GM18873 (cell line): ENCODE data around the gene TTYH3.
"Not testable (repeated sequence)": the region's sequence is repeated elsewhere in the genome, so short reads cannot be mapped to it uniquely, and the experiment has no call there.

ENCODE experiments used
- ATAC-seq: cut with Tn5 transposase; IDR thresholded peaks from one replicate; pipeline ENCODE4 v1.9.1; 2021; ENCODE audit warnings: mild to moderate bottlenecking, moderate library complexity, moderate number of reproducible peaks; ENCODE audit not compliant: unreplicated experiment, low FRiP score

TTYH3 gene

DNA sequence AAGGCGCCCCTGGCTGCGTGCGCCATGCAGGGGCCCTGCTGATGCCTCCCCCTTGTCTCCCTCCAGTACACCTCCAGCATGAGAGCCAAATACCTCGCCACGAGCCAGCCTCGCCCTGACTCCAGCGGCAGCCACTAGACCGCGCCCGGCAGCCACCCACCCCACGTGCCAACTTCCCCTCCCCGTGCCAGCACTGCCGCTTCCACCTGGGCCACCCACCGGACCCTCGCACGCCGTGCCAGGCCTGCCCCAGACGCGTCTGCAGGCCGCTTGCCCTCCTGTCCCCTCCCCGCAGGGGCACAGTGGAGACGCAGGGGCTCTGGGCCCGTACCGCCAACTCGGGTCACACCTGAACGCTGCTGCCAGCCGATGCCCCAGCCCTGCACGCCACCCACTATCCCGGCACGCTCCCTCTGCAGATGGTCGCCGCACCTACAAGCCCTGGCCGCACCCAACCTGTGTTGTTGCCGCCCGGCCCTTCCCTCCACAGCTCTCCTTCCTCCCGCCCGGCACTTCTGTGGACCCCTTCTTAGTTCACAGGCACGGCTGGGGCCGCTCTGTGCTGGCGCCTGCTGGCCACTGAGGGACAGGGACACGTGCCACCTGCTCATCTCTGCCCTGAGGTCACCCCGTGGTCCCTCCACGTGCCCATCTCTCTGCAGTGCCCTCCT lies 30.0 kb downstream of the TTYH3 start:
- ATAC-seq, result no peak

- no peak for ATAC-seq
These were observed 30.7 kb downstream of the TTYH3 start for GRCh38 chr7:2662273-2663120.

DNA sequence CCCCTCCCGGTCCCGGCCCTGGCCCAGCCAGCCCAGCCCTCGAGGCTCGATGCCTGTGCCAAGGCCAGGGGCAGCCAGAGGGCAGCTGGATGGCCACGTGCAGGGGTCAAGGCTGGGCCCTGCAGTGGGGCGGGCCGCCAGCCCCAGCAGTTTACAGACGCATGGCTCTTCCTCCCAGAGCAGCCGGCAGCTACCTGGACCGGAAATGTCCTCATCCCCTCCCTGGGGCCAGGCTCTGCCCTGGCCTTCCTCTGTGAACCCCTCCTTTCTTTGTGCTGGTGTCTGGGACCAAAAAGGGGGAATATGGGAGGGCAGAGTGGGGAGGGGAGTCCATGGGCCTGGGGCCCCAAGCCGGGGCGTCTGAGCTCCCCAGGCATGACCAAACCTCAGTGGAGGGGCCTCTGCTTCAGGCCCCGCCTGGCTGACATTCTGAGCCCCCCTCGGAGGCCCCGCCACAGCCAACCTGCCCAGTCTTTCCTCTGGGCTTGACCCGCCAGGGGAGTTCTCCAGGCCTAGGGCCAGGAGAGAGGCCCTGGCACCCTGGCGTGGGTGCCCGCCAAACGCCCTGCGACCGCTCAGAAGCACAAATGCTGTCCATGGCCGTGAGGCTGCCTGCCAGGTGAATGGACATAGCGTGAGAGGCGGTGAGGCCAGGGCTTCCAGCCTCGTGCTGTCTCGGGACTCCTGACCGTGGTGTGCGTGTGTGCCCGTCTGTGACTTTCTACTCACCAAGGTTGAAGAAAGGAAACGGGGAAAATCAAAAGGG lies 31.5 kb downstream of the TTYH3 start:
- ATAC-seq, result no peak

DNA sequence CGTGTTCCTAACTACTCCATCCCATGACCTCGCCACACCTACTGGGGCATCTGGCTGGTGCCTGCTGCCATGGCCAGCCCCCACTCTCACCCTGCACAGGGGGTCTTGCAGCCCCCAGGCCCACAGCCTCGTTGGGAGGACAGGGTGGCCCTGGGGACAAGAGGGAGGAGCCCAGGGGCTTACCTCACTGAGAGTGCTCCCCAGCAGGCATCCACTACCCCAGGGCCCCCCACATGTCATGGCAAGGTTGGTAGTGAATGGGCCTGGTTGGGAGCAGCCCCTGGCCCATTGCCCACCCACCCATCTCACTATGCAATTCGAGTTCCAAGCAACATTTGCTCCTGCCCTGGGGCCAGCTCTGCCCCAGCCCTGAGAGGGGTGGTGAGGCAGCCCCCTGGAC lies 32.2 kb downstream of the TTYH3 start:
- no peak for ATAC-seq

DNA sequence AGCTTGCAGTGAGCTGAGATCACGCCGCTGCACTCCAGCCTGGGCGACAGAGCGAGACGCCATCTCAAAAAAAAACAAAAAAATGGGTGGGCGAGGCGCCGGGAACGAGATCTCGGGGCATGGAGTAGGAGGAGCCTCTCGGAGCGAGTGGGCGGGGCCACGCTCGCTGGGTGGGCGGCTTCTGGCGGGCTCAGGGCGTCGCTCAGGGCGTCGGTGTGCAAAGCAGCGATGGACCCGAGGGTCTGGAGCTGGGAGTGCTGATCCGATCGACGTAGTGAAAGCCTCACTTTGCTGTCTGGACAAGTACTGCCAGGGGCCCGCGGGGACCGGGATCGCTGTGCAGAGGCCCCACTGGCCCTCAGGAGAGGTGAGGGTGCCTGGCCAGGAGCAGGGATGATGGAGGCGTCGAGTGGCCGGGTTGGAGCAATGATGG lies 33.6 kb downstream of the TTYH3 start:
- no peak for ATAC-seq

DNA sequence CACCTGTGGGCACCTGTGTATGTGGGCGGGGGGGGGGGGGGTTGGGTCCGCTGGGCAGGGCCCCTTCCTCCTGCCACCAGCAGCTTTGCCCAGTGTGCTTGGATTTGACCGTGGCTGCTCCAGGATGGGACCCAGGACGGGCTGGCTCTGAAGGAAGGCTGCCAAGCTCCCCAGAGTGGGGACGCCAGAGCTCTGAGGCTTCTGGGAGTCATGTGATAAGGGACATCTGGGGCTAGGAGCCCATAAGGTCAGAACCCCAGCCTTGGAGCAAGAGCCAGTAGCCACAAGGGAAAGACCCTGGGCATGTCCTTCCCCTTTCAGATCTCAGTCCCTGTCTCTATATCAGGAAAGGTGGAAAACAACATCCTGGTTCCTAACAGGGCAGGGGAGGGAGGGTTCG lies 34.4 kb downstream of the TTYH3 start:
- ATAC-seq, result no peak

DNA sequence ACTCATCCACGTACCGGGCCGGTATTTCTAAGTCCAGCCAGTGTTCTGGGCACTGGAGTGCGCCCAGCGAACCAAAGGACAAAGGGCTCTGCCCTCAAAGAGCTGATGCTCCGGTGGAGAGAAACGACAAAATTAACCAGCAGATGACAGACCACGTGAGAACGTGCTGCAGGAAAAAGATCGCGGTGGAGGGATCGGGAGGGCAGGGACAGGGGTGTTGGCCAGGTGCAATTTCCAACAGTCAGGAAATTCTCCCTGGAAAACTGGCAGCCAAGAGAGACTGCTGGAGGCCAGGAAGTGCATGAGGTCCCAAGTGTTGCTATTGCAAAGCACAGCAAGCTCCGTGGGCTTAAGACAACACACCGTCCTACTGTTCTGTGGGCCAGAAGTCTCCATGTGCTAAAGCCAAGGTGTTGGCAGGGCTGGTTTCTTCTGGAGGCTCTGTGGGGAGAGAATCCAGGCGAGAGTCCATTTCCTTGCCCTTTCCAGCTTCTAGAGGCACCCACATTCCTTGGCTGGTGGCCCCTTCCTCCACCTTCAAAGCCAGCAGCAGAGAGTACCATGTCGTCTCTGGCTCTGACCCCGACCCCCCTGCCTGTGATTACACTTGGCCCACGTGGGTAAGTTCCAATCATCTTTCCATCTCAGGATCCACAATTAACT lies 34.9 kb downstream of the TTYH3 start:
- ATAC-seq, result no peak

- ATAC-seq, result no peak
These were observed 36.1 kb downstream of the TTYH3 start for GRCh38 chr7:2667843-2668242.

- no peak for ATAC-seq
These were observed 36.6 kb downstream of the TTYH3 start for GRCh38 chr7:2668401-2668800.

DNA sequence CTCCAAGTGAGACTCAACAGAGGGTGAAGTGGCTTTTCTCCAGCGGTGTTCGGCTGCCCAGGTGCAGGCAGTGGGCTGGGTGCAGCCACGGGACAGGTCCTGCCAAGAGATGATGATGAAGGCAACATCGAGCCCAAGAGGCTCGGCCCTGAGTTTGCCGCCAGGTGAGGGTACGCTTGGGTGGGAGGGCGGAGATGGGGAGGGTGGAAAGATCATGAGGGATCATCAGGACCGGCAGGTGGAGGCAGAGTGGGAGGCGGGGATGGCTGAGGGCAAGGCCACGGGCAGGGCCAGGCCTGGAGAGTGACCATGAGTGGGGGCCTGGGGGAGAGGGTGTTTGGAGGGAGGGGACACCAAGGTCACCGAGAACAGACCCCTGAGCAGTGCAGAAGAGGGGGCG lies 38.4 kb downstream of the TTYH3 start:
- ATAC-seq, result no peak

DNA sequence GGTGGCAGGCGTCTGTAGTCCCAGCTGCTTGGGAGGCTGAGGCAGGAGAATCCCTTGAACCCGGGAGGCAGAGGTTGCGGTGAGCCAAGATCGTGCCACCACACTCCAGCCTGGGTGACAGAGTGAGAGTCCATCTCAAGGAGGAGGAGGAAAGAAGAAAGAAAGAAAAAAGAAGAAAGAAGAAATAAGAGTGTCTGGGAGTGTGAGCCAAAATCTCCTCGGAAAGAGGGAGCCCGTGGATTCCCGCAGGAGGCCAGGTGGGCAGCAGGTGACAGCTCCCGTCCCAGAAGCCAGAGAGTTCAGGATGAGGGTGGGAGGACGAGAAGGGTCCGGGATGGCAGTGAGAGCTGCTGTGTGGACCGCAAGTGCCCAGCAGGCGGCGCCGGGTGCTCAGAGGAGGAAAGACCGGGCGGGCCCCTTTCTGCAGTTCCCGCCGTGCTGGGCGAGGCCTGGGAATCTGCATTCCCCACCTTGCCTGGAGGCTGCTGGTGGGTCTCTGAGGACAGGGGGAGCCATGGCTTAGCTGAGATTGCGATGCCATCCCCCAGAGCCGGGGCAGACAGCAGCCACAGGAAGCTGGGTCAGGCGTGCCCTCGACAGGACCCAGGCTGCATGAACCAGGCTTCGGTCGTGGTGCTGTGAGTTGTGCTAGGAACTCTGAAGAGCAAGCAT lies 39.1 kb downstream of the TTYH3 start:
- ATAC-seq, result no peak

DNA sequence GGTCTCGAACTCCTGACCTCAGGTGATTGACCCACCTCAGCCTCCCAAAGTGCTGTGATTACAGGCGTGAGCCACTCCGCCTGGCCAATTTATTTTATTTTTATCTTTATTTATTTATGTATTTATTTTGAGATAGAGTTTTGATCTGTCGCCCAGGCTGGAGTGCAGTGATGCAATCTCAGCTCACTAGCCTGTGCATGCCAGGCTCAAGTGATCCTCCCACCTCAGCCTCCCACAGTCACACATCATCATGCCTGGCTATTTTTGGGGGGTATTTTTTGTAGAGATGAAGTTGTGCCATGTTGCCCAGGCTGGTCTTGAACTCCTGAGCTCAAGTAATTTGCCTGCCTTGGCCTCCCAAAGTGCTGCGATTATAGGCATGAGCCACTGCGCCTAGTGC lies 41.4 kb downstream of the TTYH3 start:
- not testable (repeated sequence) for ATAC-seq

DNA sequence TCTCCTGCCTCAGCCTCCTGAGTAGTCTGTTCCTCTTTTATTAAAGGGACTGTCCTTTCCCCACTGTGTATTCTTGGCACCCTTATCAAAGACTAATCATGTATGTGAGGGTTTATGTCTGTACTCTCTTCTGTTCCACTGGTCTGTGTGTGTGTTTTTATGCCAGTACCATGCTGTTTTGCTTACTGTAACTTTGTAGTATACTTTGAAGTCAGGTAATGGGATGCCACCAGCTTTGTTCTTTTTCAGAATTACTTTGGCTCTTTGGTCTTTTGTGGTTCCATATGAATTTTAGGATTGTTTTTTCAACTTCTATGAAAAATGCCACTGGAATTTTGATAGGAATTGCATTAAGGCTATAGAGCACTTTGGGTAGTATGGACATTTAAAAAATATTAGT lies 42.1 kb downstream of the TTYH3 start:
- ATAC-seq, result no peak

DNA sequence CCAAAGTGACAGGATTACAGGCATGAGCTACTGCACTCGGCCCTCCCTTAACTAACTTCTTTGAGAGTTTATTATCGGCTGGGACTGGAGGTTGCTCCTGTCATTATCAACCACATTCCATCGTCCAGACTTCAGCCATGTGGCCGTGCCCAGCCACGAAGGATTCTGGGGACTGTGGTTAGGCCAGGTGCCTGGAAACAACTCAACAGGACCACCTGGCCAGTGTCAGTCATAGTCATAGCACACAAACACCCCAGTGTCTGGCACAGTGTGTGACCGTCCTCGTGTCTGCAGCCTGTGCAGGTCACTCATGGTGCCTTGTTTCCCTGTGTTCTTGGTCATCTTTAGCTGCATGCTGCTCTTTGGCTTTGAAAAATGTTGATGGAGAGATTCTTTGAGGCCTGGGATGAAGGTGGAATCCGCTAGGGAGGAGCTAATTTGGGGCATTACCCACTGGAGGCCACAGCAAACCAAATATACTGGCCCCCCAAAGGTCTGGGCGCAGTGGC lies 43.5 kb downstream of the TTYH3 start:
- no peak for ATAC-seq

DNA sequence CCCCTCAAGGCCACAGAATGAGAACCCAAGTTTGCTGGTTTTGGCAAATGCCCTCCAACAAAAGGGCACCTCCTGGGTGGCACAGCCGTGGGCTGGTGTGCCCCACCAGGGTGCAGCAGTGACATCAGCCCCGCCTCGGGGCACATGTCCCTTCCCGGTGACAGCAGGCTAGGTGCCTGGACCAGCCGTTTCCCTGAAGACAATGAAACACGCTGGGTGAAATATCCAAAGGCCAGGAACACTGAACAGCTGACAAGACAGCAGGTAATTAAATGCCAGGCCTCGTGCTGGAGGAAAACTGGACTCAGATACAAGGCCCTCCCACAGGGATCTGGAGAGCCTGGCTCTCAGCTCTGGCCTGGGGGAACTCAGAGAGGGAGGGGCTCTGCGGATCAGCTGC lies 44.8 kb downstream of the TTYH3 start:
- ATAC-seq, result not testable (repeated sequence)

GRCh38 chr7:2678454-2678853 lies 46.7 kb downstream of the TTYH3 start:
- ATAC-seq, result not testable (repeated sequence)

DNA sequence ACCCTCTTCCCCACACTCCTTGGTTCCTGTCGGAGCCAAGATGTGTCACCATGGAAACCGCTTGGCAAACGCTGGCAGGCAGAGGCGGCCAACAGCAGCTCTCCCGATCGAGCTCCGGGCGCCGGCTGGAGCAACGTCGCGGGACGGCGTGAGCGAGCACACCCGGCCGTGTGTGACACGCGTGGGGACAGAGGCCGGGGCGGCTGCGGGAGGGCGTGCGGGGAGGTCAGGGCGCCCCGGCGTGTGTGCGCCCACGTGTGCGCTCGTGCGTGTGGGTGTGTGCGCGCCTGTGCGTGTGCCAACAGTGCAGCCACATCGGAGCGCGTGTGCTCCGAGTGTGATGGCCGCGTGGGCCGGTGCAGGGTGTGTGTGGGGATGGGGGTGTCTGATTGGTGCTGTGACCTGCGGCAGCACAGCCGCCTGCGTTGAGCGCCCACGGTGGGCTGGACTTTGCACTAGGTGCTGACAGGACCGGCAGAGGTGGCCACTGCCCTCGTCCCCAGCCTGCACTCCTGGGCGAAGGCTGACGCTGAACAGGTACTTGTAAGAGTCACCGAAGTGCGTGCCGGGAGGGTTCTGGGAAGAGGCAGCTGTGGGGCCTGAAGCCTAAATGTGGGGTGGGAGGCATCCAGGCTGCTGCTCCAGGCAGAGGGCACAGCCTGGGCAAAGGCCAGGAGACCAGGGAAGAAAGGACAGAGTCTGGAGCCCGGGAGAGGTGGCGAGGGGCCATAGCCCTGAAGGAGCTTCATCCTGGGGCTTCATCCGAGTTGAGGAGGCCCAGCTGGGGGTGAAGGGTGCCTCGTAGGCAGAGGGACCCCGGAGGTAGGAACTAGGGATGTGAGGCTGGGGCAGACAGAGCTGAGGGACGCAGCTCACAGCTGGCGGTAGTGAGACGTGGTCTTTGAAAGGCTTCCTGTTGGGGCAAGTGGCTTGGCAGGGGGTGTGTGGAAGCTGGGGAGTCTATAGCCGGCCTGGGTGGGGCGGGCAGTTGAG lies 47.6 kb downstream of the TTYH3 start:
- not testable (repeated sequence) for ATAC-seq

DNA sequence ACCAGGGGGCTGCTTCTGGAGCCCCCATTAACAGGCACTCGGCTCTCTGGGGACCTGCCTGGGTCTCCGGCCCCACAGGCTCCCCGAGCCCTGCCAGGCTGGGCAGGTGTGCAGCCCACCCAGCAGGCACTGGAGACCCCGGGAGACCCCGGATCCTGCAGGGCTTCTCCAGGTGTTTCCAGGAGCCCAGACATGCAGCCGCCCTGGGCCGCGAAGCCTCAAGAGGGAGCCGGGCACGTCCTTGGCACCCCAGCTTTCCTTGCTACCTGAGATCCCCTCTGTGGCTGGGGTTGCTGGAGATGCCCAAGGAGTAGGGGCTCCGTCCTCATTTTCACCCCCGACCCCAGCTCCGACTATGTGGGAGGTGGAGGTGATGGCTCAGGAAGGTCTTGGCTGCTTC lies 48.5 kb downstream of the TTYH3 start:
- ATAC-seq, result no peak
